H1 (cell line): ENCODE results near the gene LGR4. TPM values are rescaled to one million over a fixed set of nuclear protein-coding genes. Genes with fewer than 3 reads are reported as not detected.

Experiments
- BCL11A ChIP-seq, 2 experiments: IDR thresholded peaks; one replicate each; pipeline ENCODE4 v1.6.1; 2011; ENCODE audit warnings: low read depth in 2 of 2, low read length in 2 of 2, mild to moderate bottlenecking in 2 of 2
- CTBP2 ChIP-seq: IDR thresholded peaks from 2 replicates; pipeline ENCODE4 v1.7.0; 2011; ENCODE audit warnings: borderline replicate concordance, mild to moderate bottlenecking, moderate library complexity, mixed read lengths, low read length; ENCODE audit not compliant: insufficient read depth, insufficient read length
- HDAC2 ChIP-seq, 2 experiments: fragments of 300-600 bp in 1 of 2; sonication (generic) in 1 of 2; IDR thresholded peaks; 2 replicates each; pipeline ENCODE4 v1.6.1; 2011 to 2012; ENCODE audit warnings: low read depth in 2 of 2, low read length in 2 of 2, mild to moderate bottlenecking in 2 of 2, moderate library complexity in 2 of 2, borderline replicate concordance in 1 of 2, inconsistent platforms in 1 of 2
- TAF1 ChIP-seq: IDR thresholded peaks from 2 replicates; pipeline ENCODE4 v1.6.1; 2011; ENCODE audit warnings: mild to moderate bottlenecking, low read depth, low read length
- TBP ChIP-seq: IDR thresholded peaks from 2 replicates; pipeline ENCODE4 v1.6.1; 2011; ENCODE audit warnings: low read depth, low read length, improper control_type of control experiment
- TCF12 ChIP-seq: IDR thresholded peaks from 2 replicates; pipeline ENCODE4 v1.6.1; 2011; ENCODE audit warnings: low read depth, mild to moderate bottlenecking, low read length
- YY1 ChIP-seq: IDR thresholded peaks from 2 replicates; pipeline ENCODE4 v1.6.1; 2011; ENCODE audit warnings: low read depth, mild to moderate bottlenecking, low read length
- polyA plus RNA-seq, 7 experiments: library from polyadenylated mRNA; depleted of rRNA in 3 of 7; stranded (reverse) in 5 of 7; unstranded in 2 of 7; fragments of >200 nt in 5 of 7; fragments of 200-250 nt in 2 of 7; gene quantifications; 1 replicate in 5 of 7; 2 replicates in 1 of 7; 4 replicates in 1 of 7; pipeline versions ENCODE4 v1.2.1 to v1.2.3, GENCODE V29; 2011 to 2013; ENCODE audit warnings: missing spikeins in 2 of 7, mixed read lengths in 2 of 7
- total RNA-seq: library from RNA; stranded (reverse); fragmentation: NEBNext Ultra II Directional; extraction: Animal tissue kit (Norgen Biotek cat#: 25700); gene quantifications from 2 replicates; pipeline ENCODE4 v1.2.1, GENCODE V29; 2021
- TF ChIP-seq, protein P1 (sequence below): fragments of 300-600 bp; sonication (generic); IDR thresholded peaks from 2 replicates; pipeline ENCODE4 v1.7.1; 2012; ENCODE audit warnings: low read length, moderate library complexity, mild to moderate bottlenecking, inconsistent platforms; ENCODE audit not compliant: insufficient replicate concordance
- TF ChIP-seq, protein P2 (sequence below): IDR thresholded peaks from 2 replicates; pipeline ENCODE4 v1.6.1; 2011; ENCODE audit warnings: low read depth, mild to moderate bottlenecking, low read length; ENCODE audit not compliant: insufficient read depth
- TF ChIP-seq, protein P3 (sequence below): IDR thresholded peaks from 2 replicates; pipeline ENCODE4 v1.6.1; 2011; ENCODE audit warnings: low read length, improper control_type of control experiment

Gene LGR4
- total and polyA plus RNA-seq, 2 of the 8 experiments (the other 6 are each of a cell fraction or from before 2014, with no cell fraction given) = 26.6 to 61.7 TPM

DNA sequence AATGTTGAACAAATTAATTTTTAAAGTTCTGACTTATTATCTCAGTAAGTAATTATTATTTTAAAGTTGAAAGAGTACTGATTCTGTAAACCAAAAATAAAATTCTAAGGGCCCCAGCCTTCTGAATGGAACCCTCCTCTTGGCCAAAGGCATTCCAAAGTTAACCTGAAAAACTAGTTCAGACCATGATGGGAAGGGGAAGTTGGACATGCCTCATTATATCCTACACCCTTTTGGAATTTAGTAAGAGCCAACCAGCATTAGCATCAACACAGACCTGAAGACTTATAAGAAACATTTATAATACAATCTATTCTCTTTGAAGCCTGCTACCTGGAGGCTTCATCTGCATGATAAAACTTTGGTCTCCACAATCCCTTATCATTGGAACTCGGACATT, 18.9 kb downstream of the LGR4 start (continued):
- TF ChIP-seq, protein P1, sequence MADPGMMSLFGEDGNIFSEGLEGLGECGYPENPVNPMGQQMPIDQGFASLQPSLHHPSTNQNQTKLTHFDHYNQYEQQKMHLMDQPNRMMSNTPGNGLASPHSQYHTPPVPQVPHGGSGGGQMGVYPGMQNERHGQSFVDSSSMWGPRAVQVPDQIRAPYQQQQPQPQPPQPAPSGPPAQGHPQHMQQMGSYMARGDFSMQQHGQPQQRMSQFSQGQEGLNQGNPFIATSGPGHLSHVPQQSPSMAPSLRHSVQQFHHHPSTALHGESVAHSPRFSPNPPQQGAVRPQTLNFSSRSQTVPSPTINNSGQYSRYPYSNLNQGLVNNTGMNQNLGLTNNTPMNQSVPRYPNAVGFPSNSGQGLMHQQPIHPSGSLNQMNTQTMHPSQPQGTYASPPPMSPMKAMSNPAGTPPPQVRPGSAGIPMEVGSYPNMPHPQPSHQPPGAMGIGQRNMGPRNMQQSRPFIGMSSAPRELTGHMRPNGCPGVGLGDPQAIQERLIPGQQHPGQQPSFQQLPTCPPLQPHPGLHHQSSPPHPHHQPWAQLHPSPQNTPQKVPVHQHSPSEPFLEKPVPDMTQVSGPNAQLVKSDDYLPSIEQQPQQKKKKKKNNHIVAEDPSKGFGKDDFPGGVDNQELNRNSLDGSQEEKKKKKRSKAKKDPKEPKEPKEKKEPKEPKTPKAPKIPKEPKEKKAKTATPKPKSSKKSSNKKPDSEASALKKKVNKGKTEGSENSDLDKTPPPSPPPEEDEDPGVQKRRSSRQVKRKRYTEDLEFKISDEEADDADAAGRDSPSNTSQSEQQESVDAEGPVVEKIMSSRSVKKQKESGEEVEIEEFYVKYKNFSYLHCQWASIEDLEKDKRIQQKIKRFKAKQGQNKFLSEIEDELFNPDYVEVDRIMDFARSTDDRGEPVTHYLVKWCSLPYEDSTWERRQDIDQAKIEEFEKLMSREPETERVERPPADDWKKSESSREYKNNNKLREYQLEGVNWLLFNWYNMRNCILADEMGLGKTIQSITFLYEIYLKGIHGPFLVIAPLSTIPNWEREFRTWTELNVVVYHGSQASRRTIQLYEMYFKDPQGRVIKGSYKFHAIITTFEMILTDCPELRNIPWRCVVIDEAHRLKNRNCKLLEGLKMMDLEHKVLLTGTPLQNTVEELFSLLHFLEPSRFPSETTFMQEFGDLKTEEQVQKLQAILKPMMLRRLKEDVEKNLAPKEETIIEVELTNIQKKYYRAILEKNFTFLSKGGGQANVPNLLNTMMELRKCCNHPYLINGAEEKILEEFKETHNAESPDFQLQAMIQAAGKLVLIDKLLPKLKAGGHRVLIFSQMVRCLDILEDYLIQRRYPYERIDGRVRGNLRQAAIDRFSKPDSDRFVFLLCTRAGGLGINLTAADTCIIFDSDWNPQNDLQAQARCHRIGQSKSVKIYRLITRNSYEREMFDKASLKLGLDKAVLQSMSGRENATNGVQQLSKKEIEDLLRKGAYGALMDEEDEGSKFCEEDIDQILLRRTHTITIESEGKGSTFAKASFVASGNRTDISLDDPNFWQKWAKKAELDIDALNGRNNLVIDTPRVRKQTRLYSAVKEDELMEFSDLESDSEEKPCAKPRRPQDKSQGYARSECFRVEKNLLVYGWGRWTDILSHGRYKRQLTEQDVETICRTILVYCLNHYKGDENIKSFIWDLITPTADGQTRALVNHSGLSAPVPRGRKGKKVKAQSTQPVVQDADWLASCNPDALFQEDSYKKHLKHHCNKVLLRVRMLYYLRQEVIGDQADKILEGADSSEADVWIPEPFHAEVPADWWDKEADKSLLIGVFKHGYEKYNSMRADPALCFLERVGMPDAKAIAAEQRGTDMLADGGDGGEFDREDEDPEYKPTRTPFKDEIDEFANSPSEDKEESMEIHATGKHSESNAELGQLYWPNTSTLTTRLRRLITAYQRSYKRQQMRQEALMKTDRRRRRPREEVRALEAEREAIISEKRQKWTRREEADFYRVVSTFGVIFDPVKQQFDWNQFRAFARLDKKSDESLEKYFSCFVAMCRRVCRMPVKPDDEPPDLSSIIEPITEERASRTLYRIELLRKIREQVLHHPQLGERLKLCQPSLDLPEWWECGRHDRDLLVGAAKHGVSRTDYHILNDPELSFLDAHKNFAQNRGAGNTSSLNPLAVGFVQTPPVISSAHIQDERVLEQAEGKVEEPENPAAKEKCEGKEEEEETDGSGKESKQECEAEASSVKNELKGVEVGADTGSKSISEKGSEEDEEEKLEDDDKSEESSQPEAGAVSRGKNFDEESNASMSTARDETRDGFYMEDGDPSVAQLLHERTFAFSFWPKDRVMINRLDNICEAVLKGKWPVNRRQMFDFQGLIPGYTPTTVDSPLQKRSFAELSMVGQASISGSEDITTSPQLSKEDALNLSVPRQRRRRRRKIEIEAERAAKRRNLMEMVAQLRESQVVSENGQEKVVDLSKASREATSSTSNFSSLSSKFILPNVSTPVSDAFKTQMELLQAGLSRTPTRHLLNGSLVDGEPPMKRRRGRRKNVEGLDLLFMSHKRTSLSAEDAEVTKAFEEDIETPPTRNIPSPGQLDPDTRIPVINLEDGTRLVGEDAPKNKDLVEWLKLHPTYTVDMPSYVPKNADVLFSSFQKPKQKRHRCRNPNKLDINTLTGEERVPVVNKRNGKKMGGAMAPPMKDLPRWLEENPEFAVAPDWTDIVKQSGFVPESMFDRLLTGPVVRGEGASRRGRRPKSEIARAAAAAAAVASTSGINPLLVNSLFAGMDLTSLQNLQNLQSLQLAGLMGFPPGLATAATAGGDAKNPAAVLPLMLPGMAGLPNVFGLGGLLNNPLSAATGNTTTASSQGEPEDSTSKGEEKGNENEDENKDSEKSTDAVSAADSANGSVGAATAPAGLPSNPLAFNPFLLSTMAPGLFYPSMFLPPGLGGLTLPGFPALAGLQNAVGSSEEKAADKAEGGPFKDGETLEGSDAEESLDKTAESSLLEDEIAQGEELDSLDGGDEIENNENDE = no peak
- TF ChIP-seq, protein P2, sequence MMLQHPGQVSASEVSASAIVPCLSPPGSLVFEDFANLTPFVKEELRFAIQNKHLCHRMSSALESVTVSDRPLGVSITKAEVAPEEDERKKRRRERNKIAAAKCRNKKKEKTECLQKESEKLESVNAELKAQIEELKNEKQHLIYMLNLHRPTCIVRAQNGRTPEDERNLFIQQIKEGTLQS = no peak
- TF ChIP-seq BCL11A (IDR thresholded peaks at IDR 0.05; ENCODE audit: low read depth in 2 of 2, low read length in 2 of 2) (no peak), TCF12 (no peak), YY1 (no peak), TAF1 (no peak), HDAC2 (IDR thresholded peaks at IDR 0.05; ENCODE audit: borderline replicate concordance in 1 of 2, low read depth in 2 of 2, low read length in 2 of 2) (no peak), TBP (no peak), CTBP2 (no peak)
- TF ChIP-seq, protein P3, sequence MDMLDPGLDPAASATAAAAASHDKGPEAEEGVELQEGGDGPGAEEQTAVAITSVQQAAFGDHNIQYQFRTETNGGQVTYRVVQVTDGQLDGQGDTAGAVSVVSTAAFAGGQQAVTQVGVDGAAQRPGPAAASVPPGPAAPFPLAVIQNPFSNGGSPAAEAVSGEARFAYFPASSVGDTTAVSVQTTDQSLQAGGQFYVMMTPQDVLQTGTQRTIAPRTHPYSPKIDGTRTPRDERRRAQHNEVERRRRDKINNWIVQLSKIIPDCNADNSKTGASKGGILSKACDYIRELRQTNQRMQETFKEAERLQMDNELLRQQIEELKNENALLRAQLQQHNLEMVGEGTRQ = no peak
